ENCODE measurements around the gene CPM.

CPM gene

GRCh38 chr12:68932961-68933893, at the start of gene CPM:
Gene CPM, minus strand, starts transcription at chr12:68933171. Its CDS starts 334 bp downstream, at chr12:68932837.
- H3K9ac ChIP-seq (ENCODE audit: low read length): no peak within 1 kb of the TSS
- no peaks in the 10 kb centered on the region for H3K9me3 ChIP-seq (ENCODE audit: low read length)
- H3K27ac ChIP-seq (ENCODE audit: low read depth, low read length): no peak within 1 kb of the TSS
- no peaks in the 10 kb centered on the region for H3K36me3 ChIP-seq (ENCODE audit: insufficient read depth, low read length)
- H3K27me3 ChIP-seq (ENCODE audit: control insufficient read depth in 1 of 2, insufficient read depth in 2 of 2, low read length in 2 of 2): peaks cover 5 to 18% of the 10 kb centered on the region in 2 donors
- H3K4me1 ChIP-seq (ENCODE audit: insufficient read depth, low read length): peaks cover 13% of the 10 kb centered on the region
- peak within 1 kb of the TSS; percentile 36 to 51 for H3K4me3 ChIP-seq (ENCODE audit: low read depth in 1 of 2, low read length in 2 of 2)

GRCh38 chr12:68981516-68981915, 48.5 kb upstream of the CPM start:
- H3K9me3 ChIP-seq (ENCODE audit: low read length): no peaks in the 10 kb centered on the region
- H3K27ac ChIP-seq (ENCODE audit: low read depth, low read length): no peak overlapping the region
- H3K27me3 ChIP-seq (ENCODE audit: control insufficient read depth in 1 of 2, insufficient read depth in 2 of 2, low read length in 2 of 2): no peaks in the 10 kb centered on the region
- no peaks in the 10 kb centered on the region for H3K4me1 ChIP-seq (ENCODE audit: insufficient read depth, low read length)
- no peak overlapping the region for H3K4me3 ChIP-seq (ENCODE audit: low read depth in 1 of 2, low read length in 2 of 2)
- no peaks in the 10 kb centered on the region for H3K36me3 ChIP-seq (ENCODE audit: insufficient read depth, low read length)
- H3K9ac ChIP-seq (ENCODE audit: low read length): no peak overlapping the region

- Histone ChIP-seq H3K36me3 (ENCODE audit: insufficient read depth, low read length) (no peaks in the 10 kb centered on the region), H3K9me3 (ENCODE audit: low read length) (no peaks in the 10 kb centered on the region), H3K27ac (ENCODE audit: low read depth, low read length) (no peak overlapping the region), H3K4me3 (ENCODE audit: low read depth in 1 of 2, low read length in 2 of 2) (no peak overlapping the region), H3K27me3 (ENCODE audit: control insufficient read depth in 1 of 2, insufficient read depth in 2 of 2, low read length in 2 of 2) (no peaks in the 10 kb centered on the region), H3K4me1 (ENCODE audit: insufficient read depth, low read length) (no peaks in the 10 kb centered on the region), H3K9ac (ENCODE audit: low read length) (no peak overlapping the region)
Measured at GRCh38 chr12:68980476-68981212, 47.7 kb upstream of the CPM start.

- no peaks in the 10 kb centered on the region for H3K27me3 ChIP-seq (ENCODE audit: control insufficient read depth in 1 of 2, insufficient read depth in 2 of 2, low read length in 2 of 2)
- H3K36me3 ChIP-seq (ENCODE audit: insufficient read depth, low read length): no peaks in the 10 kb centered on the region
- no peak overlapping the region for H3K27ac ChIP-seq (ENCODE audit: low read depth, low read length)
- no peaks in the 10 kb centered on the region for H3K9me3 ChIP-seq (ENCODE audit: low read length)
- H3K4me3 ChIP-seq (ENCODE audit: low read depth in 1 of 2, low read length in 2 of 2): no peak overlapping the region
- H3K4me1 ChIP-seq (ENCODE audit: insufficient read depth, low read length): no peaks in the 10 kb centered on the region
- H3K9ac ChIP-seq (ENCODE audit: low read length): no peak overlapping the region
Measured at GRCh38 chr12:68978678-68979077, 45.7 kb upstream of the CPM start.

GRCh38 chr12:68977909-68978610, 45.1 kb upstream of the CPM start:
- Histone ChIP-seq H3K27me3 (ENCODE audit: control insufficient read depth in 1 of 2, insufficient read depth in 2 of 2, low read length in 2 of 2) (no peaks in the 10 kb centered on the region), H3K9ac (ENCODE audit: low read length) (no peak overlapping the region), H3K4me1 (ENCODE audit: insufficient read depth, low read length) (no peaks in the 10 kb centered on the region), H3K36me3 (ENCODE audit: insufficient read depth, low read length) (no peaks in the 10 kb centered on the region), H3K27ac (ENCODE audit: low read depth, low read length) (no peak overlapping the region), H3K9me3 (ENCODE audit: low read length) (no peaks in the 10 kb centered on the region), H3K4me3 (ENCODE audit: low read depth in 1 of 2, low read length in 2 of 2) (no peak overlapping the region)

GRCh38 chr12:68977335-68977734, 44.4 kb upstream of the CPM start:
- no peak overlapping the region for H3K27ac ChIP-seq (ENCODE audit: low read depth, low read length)
- no peaks in the 10 kb centered on the region for H3K4me1 ChIP-seq (ENCODE audit: insufficient read depth, low read length)
- H3K9ac ChIP-seq (ENCODE audit: low read length): no peak overlapping the region
- H3K27me3 ChIP-seq (ENCODE audit: control insufficient read depth in 1 of 2, insufficient read depth in 2 of 2, low read length in 2 of 2): no peaks in the 10 kb centered on the region
- H3K4me3 ChIP-seq (ENCODE audit: low read depth in 1 of 2, low read length in 2 of 2): no peak overlapping the region
- H3K36me3 ChIP-seq (ENCODE audit: insufficient read depth, low read length): no peaks in the 10 kb centered on the region
- no peaks in the 10 kb centered on the region for H3K9me3 ChIP-seq (ENCODE audit: low read length)

GRCh38 chr12:68976395-68976841, 43.4 kb upstream of the CPM start:
- H3K4me3 ChIP-seq (ENCODE audit: low read depth in 1 of 2, low read length in 2 of 2): no peak overlapping the region
- no peak overlapping the region for H3K27ac ChIP-seq (ENCODE audit: low read depth, low read length)
- H3K9me3 ChIP-seq (ENCODE audit: low read length): no peaks in the 10 kb centered on the region
- no peaks in the 10 kb centered on the region for H3K27me3 ChIP-seq (ENCODE audit: control insufficient read depth in 1 of 2, insufficient read depth in 2 of 2, low read length in 2 of 2)
- no peak overlapping the region for H3K9ac ChIP-seq (ENCODE audit: low read length)
- H3K36me3 ChIP-seq (ENCODE audit: insufficient read depth, low read length): no peaks in the 10 kb centered on the region
- H3K4me1 ChIP-seq (ENCODE audit: insufficient read depth, low read length): no peaks in the 10 kb centered on the region

- H3K27ac ChIP-seq (ENCODE audit: low read depth, low read length): no peak overlapping the region
Measured at GRCh38 chr12:68975811-68976210, 42.8 kb upstream of the CPM start.

GRCh38 chr12:68972595-68972994, 39.6 kb upstream of the CPM start:
- H3K4me1 ChIP-seq (ENCODE audit: insufficient read depth, low read length): no peaks in the 10 kb centered on the region
- H3K9me3 ChIP-seq (ENCODE audit: low read length): no peaks in the 10 kb centered on the region
- no peaks in the 10 kb centered on the region for H3K36me3 ChIP-seq (ENCODE audit: insufficient read depth, low read length)
- no peak overlapping the region for H3K4me3 ChIP-seq (ENCODE audit: low read depth in 1 of 2, low read length in 2 of 2)
- H3K27me3 ChIP-seq (ENCODE audit: control insufficient read depth in 1 of 2, insufficient read depth in 2 of 2, low read length in 2 of 2): no peaks in the 10 kb centered on the region
- no peak overlapping the region for H3K27ac ChIP-seq (ENCODE audit: low read depth, low read length)
- no peak overlapping the region for H3K9ac ChIP-seq (ENCODE audit: low read length)

More at GRCh38 chr12:68975811-68976210, 42.8 kb upstream of the CPM start:
- H3K4me3 ChIP-seq (ENCODE audit: low read depth in 1 of 2, low read length in 2 of 2): no peak overlapping the region
- no peaks in the 10 kb centered on the region for H3K4me1 ChIP-seq (ENCODE audit: insufficient read depth, low read length)
- H3K27me3 ChIP-seq (ENCODE audit: control insufficient read depth in 1 of 2, insufficient read depth in 2 of 2, low read length in 2 of 2): no peaks in the 10 kb centered on the region
- no peaks in the 10 kb centered on the region for H3K36me3 ChIP-seq (ENCODE audit: insufficient read depth, low read length)
- H3K9ac ChIP-seq (ENCODE audit: low read length): no peak overlapping the region
- no peaks in the 10 kb centered on the region for H3K9me3 ChIP-seq (ENCODE audit: low read length)

- no peaks in the 10 kb centered on the region for H3K36me3 ChIP-seq (ENCODE audit: insufficient read depth, low read length)
- no peak overlapping the region for H3K4me3 ChIP-seq (ENCODE audit: low read depth in 1 of 2, low read length in 2 of 2)
- H3K4me1 ChIP-seq (ENCODE audit: insufficient read depth, low read length): no peaks in the 10 kb centered on the region
- no peak overlapping the region for H3K27ac ChIP-seq (ENCODE audit: low read depth, low read length)
- no peaks in the 10 kb centered on the region for H3K27me3 ChIP-seq (ENCODE audit: control insufficient read depth in 1 of 2, insufficient read depth in 2 of 2, low read length in 2 of 2)
- no peak overlapping the region for H3K9ac ChIP-seq (ENCODE audit: low read length)
- no peaks in the 10 kb centered on the region for H3K9me3 ChIP-seq (ENCODE audit: low read length)
Measured at GRCh38 chr12:68971404-68971803, 38.4 kb upstream of the CPM start.

- Histone ChIP-seq H3K36me3 (ENCODE audit: insufficient read depth, low read length) (no peaks in the 10 kb centered on the region), H3K27me3 (ENCODE audit: control insufficient read depth in 1 of 2, insufficient read depth in 2 of 2, low read length in 2 of 2) (no peaks in the 10 kb centered on the region), H3K4me3 (ENCODE audit: low read depth in 1 of 2, low read length in 2 of 2) (no peak overlapping the region), H3K4me1 (ENCODE audit: insufficient read depth, low read length) (no peaks in the 10 kb centered on the region), H3K9me3 (ENCODE audit: low read length) (no peaks in the 10 kb centered on the region), H3K9ac (ENCODE audit: low read length) (no peak overlapping the region), H3K27ac (ENCODE audit: low read depth, low read length) (no peak overlapping the region)
Measured at GRCh38 chr12:68970951-68971350, 38.0 kb upstream of the CPM start.

Data from muscle layer of colon (tissue), 2 donors.